Activated CD4-positive, alpha-beta T cell treated with anti-CD3 and anti-CD28 coated beads, Interleukin-2, amount 50 U/mL, for 16 hours (primary cell): ENCODE data around the gene AANAT.
"Not testable (repeated sequence)": the region's sequence is repeated elsewhere in the genome, so short reads cannot be mapped to it uniquely, and the experiment has no call there.

Source experiments
- DNase-seq: peaks from one replicate; pipeline ENCODE4 v3.0.0-alpha.2; 2020

The AANAT gene

DNA sequence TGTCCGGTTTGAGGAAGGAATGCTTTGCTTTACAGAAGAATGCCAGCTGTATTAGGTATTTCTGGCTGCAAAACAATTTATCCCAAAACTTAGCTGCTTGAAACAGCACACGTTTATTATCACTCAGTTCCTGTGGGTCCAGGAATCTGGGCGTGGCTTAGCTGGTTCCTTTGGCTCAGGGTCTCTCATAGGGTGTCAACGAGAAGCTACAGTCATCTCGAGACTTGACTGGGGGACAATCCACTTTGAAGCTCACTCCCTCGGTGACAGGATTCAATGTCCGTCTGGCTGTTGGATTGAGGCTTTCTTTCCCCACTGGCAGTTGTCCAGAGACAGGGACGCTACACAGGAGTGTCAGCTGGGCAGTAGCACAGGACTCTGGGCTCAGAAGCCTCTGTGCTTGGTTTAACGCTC, 43.4 kb downstream of the AANAT start:
- DNase-seq: no peak

DNA sequence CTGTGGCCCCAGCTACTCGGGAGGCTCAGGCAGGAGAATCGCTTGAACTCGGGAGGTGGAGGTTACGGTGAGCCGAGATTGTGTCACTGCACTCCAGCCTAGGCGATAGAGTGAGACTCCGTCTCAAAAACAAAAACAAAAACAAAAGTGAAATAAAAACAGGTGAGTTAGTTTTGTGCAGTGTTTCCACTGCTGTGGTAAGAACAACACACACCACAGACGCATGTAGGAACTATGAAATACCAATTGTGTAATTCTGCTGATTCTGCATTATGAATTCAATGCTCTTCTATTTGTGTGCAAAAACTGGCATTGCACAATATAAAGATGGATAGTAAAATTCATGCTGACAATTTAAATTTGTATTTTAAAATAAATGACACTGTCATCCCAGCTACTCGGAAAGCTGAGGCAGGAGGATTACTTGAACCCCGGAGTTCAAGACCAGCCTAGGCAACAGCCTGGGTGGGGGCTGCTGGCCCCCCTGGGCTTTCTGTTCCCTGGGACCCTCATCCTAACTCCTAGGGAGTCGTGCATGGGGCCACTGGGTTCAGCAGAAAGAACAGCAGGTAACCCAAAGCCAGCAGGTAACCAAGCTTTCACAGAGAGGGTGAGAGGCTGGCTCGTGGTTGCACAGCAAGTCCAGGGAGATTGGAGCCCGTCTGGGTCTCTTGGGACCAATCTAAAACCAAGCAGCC, 44.4 kb downstream of the AANAT start:
- no peak for DNase-seq

DNA sequence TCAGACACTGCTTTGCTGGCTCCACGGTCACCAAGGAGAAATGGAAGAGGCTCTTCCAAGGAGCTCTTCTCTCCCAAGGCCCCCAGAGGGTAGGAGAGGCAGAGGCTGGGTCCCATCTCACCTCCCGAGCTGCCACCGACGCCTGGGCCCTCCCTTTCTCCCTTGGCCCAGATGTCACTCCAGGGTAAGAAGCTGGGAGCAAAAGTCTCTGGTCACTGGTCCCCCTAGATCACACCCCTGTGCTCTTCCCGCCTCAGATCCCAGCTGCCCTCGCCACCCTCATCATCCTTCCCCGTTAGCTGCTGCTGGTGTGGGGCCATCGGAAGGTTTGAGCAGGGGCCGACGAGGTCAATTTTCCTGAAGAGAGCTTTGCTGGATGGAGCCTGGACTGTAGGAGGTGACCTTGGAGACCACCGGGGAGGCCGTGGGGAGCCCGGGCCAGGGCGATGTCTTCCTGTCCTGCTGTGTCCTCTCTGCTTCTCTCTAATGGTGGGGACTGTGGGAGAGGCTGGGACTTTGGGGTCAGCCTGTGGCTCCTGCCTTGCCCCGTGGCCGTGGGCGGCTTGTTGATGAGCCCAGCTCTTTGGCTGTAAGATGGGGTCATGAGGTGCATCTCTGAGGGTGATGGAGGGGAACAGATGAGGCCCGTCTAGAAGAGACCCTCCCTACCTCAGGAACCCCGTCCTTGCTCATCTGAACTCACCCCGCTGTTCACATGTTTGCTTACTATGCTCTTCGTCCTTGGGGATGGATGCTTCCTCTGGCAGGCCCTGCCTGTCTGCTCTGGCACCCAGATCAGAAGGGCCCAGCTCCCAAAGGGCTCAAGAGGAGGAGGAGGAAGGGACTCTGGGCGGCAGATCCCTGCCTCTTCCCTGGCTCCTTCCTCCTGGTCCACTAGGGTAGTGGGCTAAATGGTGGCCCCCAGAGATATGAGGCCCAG, 45.2 kb downstream of the AANAT start:
- DNase-seq: no peak

GRCh38 chr17:76513306-76513692, 45.9 kb downstream of the AANAT start:
- DNase-seq: no peak

GRCh38 chr17:76514355-76514754, 47.0 kb downstream of the AANAT start:
- DNase-seq: not testable (repeated sequence)

DNA sequence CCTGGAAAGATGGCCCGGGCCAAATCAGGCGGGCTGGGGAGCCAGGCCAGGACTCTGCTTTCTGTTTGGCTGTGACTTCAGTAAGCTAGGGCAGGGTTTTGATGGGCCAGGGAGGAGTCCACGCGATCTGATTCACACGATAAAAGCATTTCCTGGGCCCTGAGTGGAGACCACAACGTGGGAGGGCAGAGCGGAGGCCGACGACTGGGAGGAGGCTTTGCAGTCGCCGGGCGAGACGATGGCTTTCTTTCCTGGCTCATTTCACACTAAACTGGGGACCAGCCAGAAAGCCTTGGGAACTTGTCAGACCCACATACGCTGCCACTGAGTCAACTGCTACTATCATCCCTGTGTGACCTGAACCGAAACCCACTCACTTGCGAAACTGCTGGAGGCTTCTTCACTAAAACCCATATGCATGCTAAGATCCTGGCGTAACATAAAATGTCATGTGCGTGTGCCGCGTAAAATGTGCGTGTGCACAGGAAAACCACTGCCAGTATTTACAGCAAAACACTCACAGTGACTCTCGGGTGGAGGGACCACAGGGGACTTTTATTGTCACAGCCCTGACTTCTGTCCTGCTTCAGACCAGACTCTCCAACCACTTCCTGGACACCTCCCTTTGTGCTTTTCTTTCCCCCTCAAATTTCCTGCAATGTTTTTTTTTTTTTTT, 48.0 kb downstream of the AANAT start:
- peak; percentile 94 for DNase-seq

DNA sequence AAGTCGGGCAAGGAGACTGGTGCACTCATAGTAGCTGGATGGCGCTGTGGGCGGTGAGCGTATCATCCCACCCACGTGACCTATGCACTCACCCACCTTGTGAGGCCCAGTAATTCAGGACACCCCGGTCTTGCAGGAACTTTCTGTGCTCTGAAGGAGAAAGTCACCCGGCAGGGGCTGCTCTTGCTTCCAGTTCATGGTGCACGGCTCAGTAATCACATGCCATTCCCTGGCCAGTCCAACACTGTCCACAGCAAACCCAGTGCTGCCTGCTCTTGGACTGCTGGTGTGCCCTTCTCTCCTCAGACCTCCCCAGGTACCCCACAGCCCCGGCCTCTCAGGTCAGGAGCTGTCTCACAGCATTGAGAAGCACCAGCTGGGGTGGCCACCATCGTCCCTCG, 50.2 kb downstream of the AANAT start:
- DNase-seq: no peak

DNA sequence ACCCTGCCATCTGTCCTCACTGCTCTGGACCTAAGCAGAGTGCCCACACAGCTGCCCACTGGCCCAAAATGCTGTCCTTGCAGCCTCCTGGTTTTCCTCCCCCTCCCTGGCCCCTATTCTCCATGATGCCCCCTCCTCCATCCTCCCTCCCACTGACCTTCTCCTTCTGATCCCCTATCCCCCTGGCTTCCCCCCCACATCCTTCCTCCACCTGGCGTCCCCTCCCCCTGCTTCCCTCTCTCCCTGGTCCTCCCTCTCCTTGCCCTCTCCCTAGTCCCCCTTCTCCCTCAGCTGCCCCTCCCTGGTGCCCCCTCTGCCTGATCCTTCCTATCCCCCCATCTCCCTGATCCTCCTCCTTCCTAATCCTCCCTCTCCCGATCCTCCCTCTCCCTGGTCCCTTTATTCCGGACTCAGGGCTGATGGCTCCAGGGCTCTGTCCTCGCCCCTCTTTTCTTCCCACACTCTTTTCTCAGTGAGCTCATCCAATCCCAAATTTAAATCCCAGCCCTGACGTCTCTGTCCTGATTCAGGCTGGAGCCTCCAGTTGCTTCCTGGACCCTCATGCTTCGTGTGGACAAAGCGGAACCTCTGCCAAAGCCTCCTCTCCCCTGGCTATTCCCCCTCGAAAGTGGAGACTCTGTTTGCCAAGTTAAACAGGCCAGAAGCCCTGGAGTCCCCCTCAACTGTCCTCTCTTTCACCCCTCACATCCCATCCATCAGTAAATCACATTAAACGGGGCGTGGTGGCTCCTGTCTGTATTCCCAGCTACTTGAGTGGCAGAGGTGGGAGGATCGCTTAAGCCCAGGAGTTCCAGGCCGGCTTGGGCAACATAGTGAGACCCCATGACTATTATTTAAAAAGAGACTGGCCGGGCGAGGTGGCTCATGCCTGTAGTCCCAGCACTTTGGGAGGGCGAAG, 51.9 kb downstream of the AANAT start:
- no peak for DNase-seq
